ENCODE results near the gene TSHB.
"Not testable (repeated sequence)": the region's sequence is repeated elsewhere in the genome, so short reads cannot be mapped to it uniquely, and the experiment has no call there.

Gene TSHB

GRCh38 chr1:115012434-115012833, 17.2 kb upstream of the TSHB start:
- peak overlapping the region; percentile 12; the same call in 1 of the 2 replicates for H3K27ac ChIP-seq (replicated peaks)
- no peak overlapping the region for H3K4me3 ChIP-seq (replicated peaks; ENCODE audit: insufficient read depth, low read length)
- TF ChIP-seq POLR2AphosphoS5 (IDR thresholded peaks at IDR 0.05; ENCODE audit: low read depth): no peak
- no peak for TF ChIP-seq SPI1 (IDR thresholded peaks at IDR 0.05; ENCODE audit: borderline replicate concordance, low read depth)
- TF ChIP-seq GABPA (IDR thresholded peaks at IDR 0.05; ENCODE audit: low read depth): no peak
- no peaks in the 10 kb centered on the region for H3K27me3 ChIP-seq (ENCODE audit: insufficient read depth, poor library complexity, severe bottlenecking)
- DNase-seq (ENCODE audit: low read depth in 1 of 2, low spot score in 1 of 2): no peak

- no peak overlapping the region for H3K27ac ChIP-seq (replicated peaks)
- TF ChIP-seq CTCF (IDR thresholded peaks at IDR 0.05; ENCODE audit: insufficient read depth, low read length) (no peak), GABPA (IDR thresholded peaks at IDR 0.05; ENCODE audit: low read depth) (no peak), SPI1 (IDR thresholded peaks at IDR 0.05; ENCODE audit: borderline replicate concordance, low read depth) (no peak), REST (IDR thresholded peaks at IDR 0.05; ENCODE audit: insufficient replicate concordance, low read depth) (no peak), POLR2AphosphoS5 (IDR thresholded peaks at IDR 0.05; ENCODE audit: low read depth) (no peak)
- H3K27me3 ChIP-seq (ENCODE audit: insufficient read depth, poor library complexity, severe bottlenecking): no peaks in the 10 kb centered on the region
- no peak for DNase-seq (ENCODE audit: low read depth in 1 of 2, low spot score in 1 of 2)
- H3K4me3 ChIP-seq (replicated peaks; ENCODE audit: insufficient read depth, low read length): no peak overlapping the region
Observed at GRCh38 chr1:115013792-115014191, 15.8 kb upstream of the TSHB start.

GRCh38 chr1:115019549-115019948, 10.1 kb upstream of the TSHB start:
- not testable (repeated sequence) for H3K27me3 ChIP-seq (ENCODE audit: insufficient read depth, poor library complexity, severe bottlenecking); H3K4me3 ChIP-seq (replicated peaks; ENCODE audit: insufficient read depth, low read length); H3K27ac ChIP-seq (replicated peaks); DNase-seq (ENCODE audit: low read depth in 1 of 2, low spot score in 1 of 2)

- DNase-seq (ENCODE audit: low read depth in 1 of 2, low spot score in 1 of 2): no peak
- Histone ChIP-seq H3K27me3 (ENCODE audit: insufficient read depth, poor library complexity, severe bottlenecking) (no peaks in the 10 kb centered on the region), H3K4me3 (replicated peaks; ENCODE audit: insufficient read depth, low read length) (no peak overlapping the region), H3K27ac (replicated peaks) (no peak overlapping the region)
- TF ChIP-seq GABPA (IDR thresholded peaks at IDR 0.05; ENCODE audit: low read depth): no peak
- TF ChIP-seq CTCF (IDR thresholded peaks at IDR 0.05; ENCODE audit: insufficient read depth, low read length): no peak
- TF ChIP-seq SPI1 (IDR thresholded peaks at IDR 0.05; ENCODE audit: borderline replicate concordance, low read depth): no peak
- TF ChIP-seq POLR2AphosphoS5 (IDR thresholded peaks at IDR 0.05; ENCODE audit: low read depth): no peak
- TF ChIP-seq REST (IDR thresholded peaks at IDR 0.05; ENCODE audit: insufficient replicate concordance, low read depth): no peak
Observed at GRCh38 chr1:115021145-115021544, 8.5 kb upstream of the TSHB start.

- Histone ChIP-seq H3K4me3 (replicated peaks; ENCODE audit: insufficient read depth, low read length) (no peak overlapping the region), H3K27me3 (ENCODE audit: insufficient read depth, poor library complexity, severe bottlenecking) (no peaks in the 10 kb centered on the region), H3K27ac (replicated peaks) (no peak overlapping the region)
- no peak for DNase-seq (ENCODE audit: low read depth in 1 of 2, low spot score in 1 of 2)
- TF ChIP-seq GABPA (IDR thresholded peaks at IDR 0.05; ENCODE audit: low read depth) (no peak), REST (IDR thresholded peaks at IDR 0.05; ENCODE audit: insufficient replicate concordance, low read depth) (no peak), CTCF (IDR thresholded peaks at IDR 0.05; ENCODE audit: insufficient read depth, low read length) (no peak), POLR2AphosphoS5 (IDR thresholded peaks at IDR 0.05; ENCODE audit: low read depth) (no peak), SPI1 (IDR thresholded peaks at IDR 0.05; ENCODE audit: borderline replicate concordance, low read depth) (no peak)
Observed at GRCh38 chr1:115023593-115023992, 6.0 kb upstream of the TSHB start.
